Measurements from ENCODE around the gene FBXL5. TPM values are rescaled to one million over a fixed set of nuclear protein-coding genes. Genes with fewer than 3 reads are reported as not detected.

Gene FBXL5
- total and polyA plus RNA-seq, 4 donors = 45.9 to 138 (median 87.8) TPM

DNA sequence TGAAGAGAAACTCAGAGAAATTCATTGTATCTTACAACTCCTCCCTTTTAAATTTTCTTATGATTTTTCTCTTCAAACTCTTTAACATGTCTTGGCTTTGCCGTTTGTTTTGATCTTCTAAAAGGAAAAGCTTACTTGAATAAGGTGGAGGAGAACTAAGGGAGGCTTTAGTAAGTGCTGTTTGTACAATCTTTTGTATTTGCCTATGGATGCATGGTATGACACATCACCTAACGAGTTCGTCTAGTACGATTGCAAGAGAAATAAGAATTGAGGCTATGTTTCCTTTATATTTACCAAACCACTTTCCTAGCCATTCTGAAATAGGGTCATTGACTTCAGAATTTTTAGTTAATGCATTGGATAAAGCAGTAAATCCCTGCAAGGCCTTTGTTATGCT, 39.3 kb upstream of the FBXL5 start:
- H3K27me3 ChIP-seq (ENCODE audit: control insufficient read depth in 3 of 3, insufficient read depth in 3 of 3, low read length in 2 of 3) = no peaks in the 10 kb centered on the region
- no peak overlapping the region for H3K4me3 ChIP-seq
- H3K36me3 ChIP-seq (ENCODE audit: control insufficient read depth in 4 of 4, insufficient read depth in 4 of 4, low read length in 4 of 4) = no peaks in the 10 kb centered on the region
- H3K9me3 ChIP-seq (ENCODE audit: control insufficient read depth in 4 of 4, insufficient read depth in 3 of 4, low read length in 3 of 4) = no peaks in the 10 kb centered on the region
- WGBS, 2 donors = 70 to 78% methylated on average over 4 of the region's 4 CpGs
- no peak overlapping the region for H3K9ac ChIP-seq (ENCODE audit: insufficient read depth in 1 of 2, low read length in 2 of 2)
- H3K27ac ChIP-seq (ENCODE audit: low read depth in 1 of 2, low read length in 1 of 2) = no peak overlapping the region
- no peak for ATAC-seq (ENCODE audit: insufficient read depth, low FRiP score)
- H3K4me1 ChIP-seq (ENCODE audit: control insufficient read depth in 5 of 5, insufficient read depth in 5 of 5, low read length in 5 of 5) = peaks cover 0 to 3% (median 0%) of the 10 kb centered on the region in 5 donors
- no peak for DNase-seq
- TF ChIP-seq, protein P1, sequence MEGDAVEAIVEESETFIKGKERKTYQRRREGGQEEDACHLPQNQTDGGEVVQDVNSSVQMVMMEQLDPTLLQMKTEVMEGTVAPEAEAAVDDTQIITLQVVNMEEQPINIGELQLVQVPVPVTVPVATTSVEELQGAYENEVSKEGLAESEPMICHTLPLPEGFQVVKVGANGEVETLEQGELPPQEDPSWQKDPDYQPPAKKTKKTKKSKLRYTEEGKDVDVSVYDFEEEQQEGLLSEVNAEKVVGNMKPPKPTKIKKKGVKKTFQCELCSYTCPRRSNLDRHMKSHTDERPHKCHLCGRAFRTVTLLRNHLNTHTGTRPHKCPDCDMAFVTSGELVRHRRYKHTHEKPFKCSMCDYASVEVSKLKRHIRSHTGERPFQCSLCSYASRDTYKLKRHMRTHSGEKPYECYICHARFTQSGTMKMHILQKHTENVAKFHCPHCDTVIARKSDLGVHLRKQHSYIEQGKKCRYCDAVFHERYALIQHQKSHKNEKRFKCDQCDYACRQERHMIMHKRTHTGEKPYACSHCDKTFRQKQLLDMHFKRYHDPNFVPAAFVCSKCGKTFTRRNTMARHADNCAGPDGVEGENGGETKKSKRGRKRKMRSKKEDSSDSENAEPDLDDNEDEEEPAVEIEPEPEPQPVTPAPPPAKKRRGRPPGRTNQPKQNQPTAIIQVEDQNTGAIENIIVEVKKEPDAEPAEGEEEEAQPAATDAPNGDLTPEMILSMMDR (IDR thresholded peaks at IDR 0.05; ENCODE audit: control extremely low read depth, extremely low read depth) = no peak

DNA sequence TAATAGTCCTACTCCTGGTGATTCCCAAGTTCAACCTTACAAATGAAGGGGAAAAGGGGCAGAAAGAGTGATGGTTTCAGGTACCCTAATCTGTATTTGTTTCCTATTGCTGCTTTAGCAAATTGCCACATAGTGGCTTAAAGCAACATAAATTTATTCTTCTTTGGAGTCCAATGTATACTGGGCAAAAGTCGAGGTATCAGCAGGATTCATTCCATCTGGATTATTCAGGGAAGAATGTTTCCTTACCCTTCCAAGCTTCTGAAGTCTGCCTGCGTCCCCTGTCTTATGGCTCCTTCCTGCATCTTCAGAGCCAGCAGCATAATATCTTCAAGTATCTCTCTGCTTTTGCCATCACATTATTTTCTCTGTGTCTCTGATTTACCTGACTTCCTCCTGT, 37.4 kb upstream of the FBXL5 start:
- H3K36me3 ChIP-seq (ENCODE audit: control insufficient read depth in 4 of 4, insufficient read depth in 4 of 4, low read length in 4 of 4) = peaks cover 0 to 1% (median 0%) of the 10 kb centered on the region in 4 donors
- H3K9ac ChIP-seq (ENCODE audit: insufficient read depth in 1 of 2, low read length in 2 of 2) = no peak overlapping the region
- no peak overlapping the region for H3K27ac ChIP-seq (ENCODE audit: low read depth in 1 of 2, low read length in 1 of 2)
- H3K4me1 ChIP-seq (ENCODE audit: control insufficient read depth in 5 of 5, insufficient read depth in 5 of 5, low read length in 5 of 5) = peaks cover 0 to 3% (median 0%) of the 10 kb centered on the region in 5 donors
- H3K4me3 ChIP-seq = no peak overlapping the region
- DNase-seq (no peak), ATAC-seq (ENCODE audit: insufficient read depth, low FRiP score) (no peak)
- H3K9me3 ChIP-seq (ENCODE audit: control insufficient read depth in 4 of 4, insufficient read depth in 3 of 4, low read length in 3 of 4) = no peaks in the 10 kb centered on the region
- TF ChIP-seq, protein P1 (IDR thresholded peaks at IDR 0.05; ENCODE audit: control extremely low read depth, extremely low read depth) = no peak
- H3K27me3 ChIP-seq (ENCODE audit: control insufficient read depth in 3 of 3, insufficient read depth in 3 of 3, low read length in 2 of 3) = no peaks in the 10 kb centered on the region
- WGBS, 2 donors = 92 to 95% methylated on average over 2 of the region's 2 CpGs

- WGBS, 2 donors = 30 to 49% methylated on average over 3 of the region's 3 CpGs
- TF ChIP-seq, protein P1 (IDR thresholded peaks at IDR 0.05; ENCODE audit: control extremely low read depth, extremely low read depth) = no peak
- DNase-seq = no peak
- H3K9me3 ChIP-seq (ENCODE audit: control insufficient read depth in 4 of 4, insufficient read depth in 3 of 4, low read length in 3 of 4) = no peaks in the 10 kb centered on the region
- no peak for ATAC-seq (ENCODE audit: insufficient read depth, low FRiP score)
- no peak overlapping the region for H3K4me3 ChIP-seq
- peaks cover 0 to 3% (median under 1%) of the 10 kb centered on the region in 4 donors for H3K36me3 ChIP-seq (ENCODE audit: control insufficient read depth in 4 of 4, insufficient read depth in 4 of 4, low read length in 4 of 4)
- peaks cover 0 to 3% (median 0%) of the 10 kb centered on the region in 5 donors for H3K4me1 ChIP-seq (ENCODE audit: control insufficient read depth in 5 of 5, insufficient read depth in 5 of 5, low read length in 5 of 5)
- no peaks in the 10 kb centered on the region for H3K27me3 ChIP-seq (ENCODE audit: control insufficient read depth in 3 of 3, insufficient read depth in 3 of 3, low read length in 2 of 3)
- no peak overlapping the region for H3K27ac ChIP-seq (ENCODE audit: low read depth in 1 of 2, low read length in 1 of 2)
- H3K9ac ChIP-seq (ENCODE audit: insufficient read depth in 1 of 2, low read length in 2 of 2) = no peak overlapping the region
These were observed 36.4 kb upstream of the FBXL5 start for GRCh38 chr4:15691346-15692135.
